HG03045 (cell line): ENCODE results near the gene HIPK3.
"Not testable (repeated sequence)": the region's sequence is repeated elsewhere in the genome, so short reads cannot be mapped to it uniquely, and the experiment has no call there.

ENCODE experiments used
- ATAC-seq: cut with Tn5 transposase; IDR thresholded peaks from one replicate; pipeline ENCODE4 v1.9.1; 2021; ENCODE audit warnings: mild to moderate bottlenecking, moderate library complexity; ENCODE audit not compliant: unreplicated experiment

Gene HIPK3

GRCh38 chr11:33296695-33297094, 39.5 kb downstream of the HIPK3 start:
- ATAC-seq, result no peak

- no peak for ATAC-seq
Observed at GRCh38 chr11:33303541-33303940, 46.4 kb downstream of the HIPK3 start.

GRCh38 chr11:33306821-33307220, 49.6 kb downstream of the HIPK3 start:
- not testable (repeated sequence) for ATAC-seq

GRCh38 chr11:33307984-33308383, 50.8 kb downstream of the HIPK3 start:
- ATAC-seq, result no peak

- ATAC-seq, result no peak
Observed at GRCh38 chr11:33309118-33309517, 51.9 kb downstream of the HIPK3 start.

GRCh38 chr11:33310720-33311500, 53.7 kb downstream of the HIPK3 start:
- ATAC-seq, result no peak

GRCh38 chr11:33311680-33312079, 54.5 kb downstream of the HIPK3 start:
- no peak for ATAC-seq

GRCh38 chr11:33315822-33316221, 58.6 kb downstream of the HIPK3 start:
- ATAC-seq, result no peak

GRCh38 chr11:33317662-33318061, 60.5 kb downstream of the HIPK3 start:
- no peak for ATAC-seq

GRCh38 chr11:33320016-33320813, 63.0 kb downstream of the HIPK3 start:
- no peak for ATAC-seq

GRCh38 chr11:33320814-33321330, 63.7 kb downstream of the HIPK3 start:
- ATAC-seq, result no peak

GRCh38 chr11:33321422-33321821, 64.2 kb downstream of the HIPK3 start:
- no peak for ATAC-seq

GRCh38 chr11:33323421-33323820, 66.2 kb downstream of the HIPK3 start:
- ATAC-seq, result no peak

- ATAC-seq, result no peak
Observed at GRCh38 chr11:33324302-33324985, 67.3 kb downstream of the HIPK3 start.

GRCh38 chr11:33325451-33325850, 68.3 kb downstream of the HIPK3 start:
- no peak for ATAC-seq

GRCh38 chr11:33329705-33330329, 72.6 kb downstream of the HIPK3 start:
- no peak for ATAC-seq

GRCh38 chr11:33333816-33334215, 76.6 kb downstream of the HIPK3 start:
- ATAC-seq, result no peak

GRCh38 chr11:33334627-33335026, 77.4 kb downstream of the HIPK3 start:
- no peak for ATAC-seq

- ATAC-seq, result no peak
Observed at GRCh38 chr11:33339247-33339646, 82.1 kb downstream of the HIPK3 start.

GRCh38 chr11:33344611-33345010, 87.4 kb downstream of the HIPK3 start:
- ATAC-seq, result no peak
